22Rv1 (cell line): ENCODE measurements around the gene SLC2A11.

Experiments
- ZFX ChIP-seq: fragments of 450-650 bp; IDR thresholded peaks from 2 replicates; pipeline ENCODE4 v1.6.1; 2017; ENCODE audit warnings: antibody characterized with exemption, borderline replicate concordance
- TF ChIP-seq, protein P1 (sequence below): fragments of 450-650 bp; IDR thresholded peaks from 2 replicates; pipeline ENCODE4 v1.5.1; 2017; ENCODE audit warnings: mild to moderate bottlenecking

DNA sequence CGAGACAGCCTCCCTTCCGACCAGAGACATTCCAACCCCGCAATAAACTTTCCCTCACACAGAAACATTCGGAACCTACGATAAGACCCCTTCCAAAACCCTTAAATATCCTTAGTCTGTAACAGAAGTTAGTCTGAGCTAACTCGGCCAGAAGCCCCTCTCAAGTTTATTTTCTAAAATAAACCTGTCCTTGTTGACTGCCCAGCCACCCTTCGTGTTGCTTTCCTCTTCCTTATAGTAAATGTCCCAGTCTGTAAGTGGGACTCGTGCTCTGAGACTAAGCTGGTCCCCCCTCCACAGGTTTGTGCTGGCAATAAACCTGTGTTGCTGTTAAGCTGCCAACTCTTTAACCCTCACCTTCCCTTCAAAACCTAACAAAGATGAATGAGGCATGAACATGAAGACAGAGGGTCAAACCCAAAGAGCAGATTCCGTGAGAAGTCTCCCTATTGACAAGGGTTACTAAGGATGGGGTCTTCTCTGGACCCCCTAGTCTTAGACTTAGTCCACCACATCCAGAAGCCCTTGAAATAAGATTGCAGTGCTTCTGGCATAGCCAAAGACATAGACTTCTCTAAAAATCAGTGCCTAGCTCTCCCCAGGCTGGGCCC, 54.7 kb downstream of the SLC2A11 start:
- TF ChIP-seq, protein P1, sequence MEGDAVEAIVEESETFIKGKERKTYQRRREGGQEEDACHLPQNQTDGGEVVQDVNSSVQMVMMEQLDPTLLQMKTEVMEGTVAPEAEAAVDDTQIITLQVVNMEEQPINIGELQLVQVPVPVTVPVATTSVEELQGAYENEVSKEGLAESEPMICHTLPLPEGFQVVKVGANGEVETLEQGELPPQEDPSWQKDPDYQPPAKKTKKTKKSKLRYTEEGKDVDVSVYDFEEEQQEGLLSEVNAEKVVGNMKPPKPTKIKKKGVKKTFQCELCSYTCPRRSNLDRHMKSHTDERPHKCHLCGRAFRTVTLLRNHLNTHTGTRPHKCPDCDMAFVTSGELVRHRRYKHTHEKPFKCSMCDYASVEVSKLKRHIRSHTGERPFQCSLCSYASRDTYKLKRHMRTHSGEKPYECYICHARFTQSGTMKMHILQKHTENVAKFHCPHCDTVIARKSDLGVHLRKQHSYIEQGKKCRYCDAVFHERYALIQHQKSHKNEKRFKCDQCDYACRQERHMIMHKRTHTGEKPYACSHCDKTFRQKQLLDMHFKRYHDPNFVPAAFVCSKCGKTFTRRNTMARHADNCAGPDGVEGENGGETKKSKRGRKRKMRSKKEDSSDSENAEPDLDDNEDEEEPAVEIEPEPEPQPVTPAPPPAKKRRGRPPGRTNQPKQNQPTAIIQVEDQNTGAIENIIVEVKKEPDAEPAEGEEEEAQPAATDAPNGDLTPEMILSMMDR = no peak
- no peak for TF ChIP-seq ZFX
